OCI-LY3 (cell line): ENCODE measurements around the gene ZNF311.
"Not testable (repeated sequence)": the region's sequence is repeated elsewhere in the genome, so short reads cannot be mapped to it uniquely, and the experiment has no call there.

Experiments
- EZH2phosphoT487 ChIP-seq: fragments of 200-600 bp; shearing (Covaris generic); IDR thresholded peaks from 2 replicates; pipeline ENCODE4 v1.6.1; 2018; ENCODE audit warnings: antibody characterized with exemption, mixed run types, low read depth
- TF ChIP-seq, protein P1 (sequence below): fragments of 200-600, 300-600 bp; sonication (generic); IDR thresholded peaks from 2 replicates; pipeline ENCODE4 v1.5.1; 2014; ENCODE audit warnings: antibody characterized with exemption, low read length, low read depth

GRCh38 chr6:28958561-28959243 is 46.4 kb downstream of the ZNF311 start:
- TF ChIP-seq, protein P1, sequence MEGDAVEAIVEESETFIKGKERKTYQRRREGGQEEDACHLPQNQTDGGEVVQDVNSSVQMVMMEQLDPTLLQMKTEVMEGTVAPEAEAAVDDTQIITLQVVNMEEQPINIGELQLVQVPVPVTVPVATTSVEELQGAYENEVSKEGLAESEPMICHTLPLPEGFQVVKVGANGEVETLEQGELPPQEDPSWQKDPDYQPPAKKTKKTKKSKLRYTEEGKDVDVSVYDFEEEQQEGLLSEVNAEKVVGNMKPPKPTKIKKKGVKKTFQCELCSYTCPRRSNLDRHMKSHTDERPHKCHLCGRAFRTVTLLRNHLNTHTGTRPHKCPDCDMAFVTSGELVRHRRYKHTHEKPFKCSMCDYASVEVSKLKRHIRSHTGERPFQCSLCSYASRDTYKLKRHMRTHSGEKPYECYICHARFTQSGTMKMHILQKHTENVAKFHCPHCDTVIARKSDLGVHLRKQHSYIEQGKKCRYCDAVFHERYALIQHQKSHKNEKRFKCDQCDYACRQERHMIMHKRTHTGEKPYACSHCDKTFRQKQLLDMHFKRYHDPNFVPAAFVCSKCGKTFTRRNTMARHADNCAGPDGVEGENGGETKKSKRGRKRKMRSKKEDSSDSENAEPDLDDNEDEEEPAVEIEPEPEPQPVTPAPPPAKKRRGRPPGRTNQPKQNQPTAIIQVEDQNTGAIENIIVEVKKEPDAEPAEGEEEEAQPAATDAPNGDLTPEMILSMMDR: not testable (repeated sequence)
- TF ChIP-seq EZH2phosphoT487: not testable (repeated sequence)
